PC-3 (cell line): Measurements from ENCODE around the gene RAD9A. TPM values are rescaled to one million over a fixed set of nuclear protein-coding genes. Genes with fewer than 3 reads are reported as not detected.

ENCODE experiments used
- ATAC-seq: fragments of 200-7000 bp; cut with Tn5 transposase; 2 replicates; pipeline ENCODE4 v1.9.1; 2020; ENCODE audit warnings: mild to moderate bottlenecking, moderate library complexity
- BruUV-seq: library from RNA; stranded (reverse); fragments of 400-500 nt; replicated peaks from 2 replicates; lab custom pipeline; 2021; lab: Mats Ljungman, UMichigan
- CTCF ChIA-PET: fragments of 300-600 bp; sonication (Branson Sonifier 250); formaldehyde crosslinking; loops from one replicate; lab custom pipeline; 2022; ENCODE audit warnings: antibody characterized with exemption; lab: Charles Lee
- POLR2A ChIA-PET: fragments of 300-600 bp; sonication (Branson Sonifier 250); formaldehyde crosslinking; loops from one replicate; lab custom pipeline; 2022; ENCODE audit warnings: antibody characterized with exemption; ENCODE audit not compliant: unreplicated experiment; lab: Charles Lee
- DNase-seq: peaks from one replicate; pipeline ENCODE4 v3.0.0-alpha.2; 2015
- H2AFZ ChIP-seq: fragments of 300-600 bp; sonication (generic); 2 replicates; pipeline ENCODE4 v1.6.0; 2016; ENCODE audit warnings: antibody characterized with exemption, low read length
- H3F3A ChIP-seq: fragments of 300-600 bp; sonication (generic); one replicate; pipeline ENCODE4 v1.6.0; 2017; ENCODE audit warnings: antibody characterized with exemption, low read length, control low read depth, mild to moderate bottlenecking; ENCODE audit not compliant: unreplicated experiment
- H3K27ac ChIP-seq: fragments of 300-600 bp; sonication (generic); 2 replicates; pipeline ENCODE4 v1.5.1; 2016; ENCODE audit warnings: mild to moderate bottlenecking, low read length
- H3K27me3 ChIP-seq: fragments of 300-600 bp; sonication (generic); 2 replicates; pipeline ENCODE4 v1.6.1; 2016; ENCODE audit warnings: low read length, mixed read lengths
- H3K36me3 ChIP-seq: fragments of 300-600 bp; sonication (generic); 2 replicates; pipeline ENCODE4 v1.6.1; 2016; ENCODE audit warnings: low read depth, mixed run types, low read length, mixed read lengths
- H3K4me1 ChIP-seq: fragments of 300-600 bp; sonication (generic); 2 replicates; pipeline ENCODE4 v1.5.1; 2016; ENCODE audit warnings: low read length; ENCODE audit not compliant: insufficient read depth
- H3K4me2 ChIP-seq: fragments of 300-600 bp; sonication (generic); 2 replicates; pipeline ENCODE4 v1.6.0; 2016; ENCODE audit warnings: low read length
- H3K4me3 ChIP-seq: fragments of 300-600 bp; sonication (generic); 2 replicates; pipeline ENCODE4 v1.5.1; 2016; ENCODE audit warnings: mild to moderate bottlenecking, low read length, mixed read lengths
- H3K79me2 ChIP-seq: fragments of 300-600 bp; sonication (generic); 2 replicates; pipeline ENCODE4 v1.6.1; 2017; ENCODE audit warnings: low read length, mixed read lengths
- H3K9ac ChIP-seq: fragments of 300-600 bp; sonication (generic); 2 replicates; pipeline ENCODE4 v1.6.0; 2016; ENCODE audit warnings: mild to moderate bottlenecking, low read length
- H3K9me2 ChIP-seq: fragments of 300-600 bp; sonication (generic); replicated peaks from 2 replicates; pipeline ENCODE4 v1.6.1; 2016; ENCODE audit warnings: mixed run types, low read length, mixed read lengths
- H3K9me3 ChIP-seq: fragments of 300-600 bp; sonication (generic); 2 replicates; pipeline ENCODE4 v1.6.1; 2016; ENCODE audit warnings: low read length, mixed read lengths
- H4K20me1 ChIP-seq: fragments of 300-600 bp; sonication (generic); 2 replicates; pipeline ENCODE4 v1.6.1; 2016; ENCODE audit warnings: low read length, mixed read lengths
- CTCF ChIP-seq: fragments of 300-600 bp; sonication (generic); conservative IDR thresholded peaks from 2 replicates; pipeline ENCODE4 v1.5.1; 2017; ENCODE audit warnings: antibody characterized with exemption, low read depth, mild to moderate bottlenecking, low read length
- EZH2 ChIP-seq: fragments of 300-600 bp; sonication (generic); IDR thresholded peaks from one replicate; pipeline ENCODE4 v1.6.1; 2017; ENCODE audit warnings: antibody characterized with exemption, mild to moderate bottlenecking, low read length; ENCODE audit not compliant: unreplicated experiment
- EZH2phosphoT487 ChIP-seq: fragments of 300-600 bp; sonication (generic); IDR thresholded peaks from 2 replicates; pipeline ENCODE4 v1.6.1; 2018; ENCODE audit warnings: mild to moderate bottlenecking, antibody characterized with exemption, low read length, borderline replicate concordance
- intact Hi-C: fragments of 100-400 bp; cut with micrococcal nuclease; formaldehyde crosslinking; loops from 2 replicates; pipeline ENCODE4 v1.9.0; 2023
- total RNA-seq: library from RNA; depleted of rRNA; stranded (reverse); fragments of >200 nt; gene quantifications from 2 replicates; pipeline ENCODE4 v1.2.3, GENCODE V29; 2014

RAD9A gene
- total RNA-seq, 1 experiment from 2014 or later, result 45.5 TPM

- Histone ChIP-seq H3K9me3 (no peaks in the 10 kb centered on the region), H3F3A (no peaks in the 10 kb centered on the region), H3K4me3 (peak overlapping the region; percentile 96), H3K4me1 (peaks cover 10% of the 10 kb centered on the region), H3K79me2 (peaks cover 34% of the 10 kb centered on the region), H2AFZ (no peak overlapping the region), H3K36me3 (peaks cover 41% of the 10 kb centered on the region), H3K9ac (no peak overlapping the region), H4K20me1 (no peaks in the 10 kb centered on the region), H3K9me2 (no peaks in the 10 kb centered on the region), H3K27me3 (no peaks in the 10 kb centered on the region), H3K27ac (no peak overlapping the region), H3K4me2 (peak overlapping the region; percentile 94)
- intact Hi-C loops, result loop anchor here (2.0 to 5.0 kb wide), 4 partner anchors 13 to 78 kb away; partner anchors contain the start of genes CDK2AP2, CORO1B, PITPNM1 and TMEM134
- DNase-seq (no peak), ATAC-seq (no peak)
- ChIA-PET POLR2A (interaction anchor here (0.5 kb wide), 1 partner anchor 14 kb away, joined by 6 read pairs; the partner anchor contains the start of gene CORO1B), CTCF (no interaction called here)
- no peak for TF ChIP-seq EZH2
- no peak for TF ChIP-seq EZH2phosphoT487
- TF ChIP-seq CTCF, result no peak
- no TSS peak for BruUV-seq
Measured at GRCh38 chr11:67429722-67430121, 37.9 kb downstream of the RAD9A start.

GRCh38 chr11:67431346-67432249 lies 39.8 kb downstream of the RAD9A start:
- no TSS peak for BruUV-seq
- Histone ChIP-seq H2AFZ (no peak overlapping the region), H3K79me2 (peaks cover 34% of the 10 kb centered on the region), H3K9me2 (no peaks in the 10 kb centered on the region), H4K20me1 (no peaks in the 10 kb centered on the region), H3F3A (no peaks in the 10 kb centered on the region), H3K4me1 (peaks cover 10% of the 10 kb centered on the region), H3K9ac (no peak overlapping the region), H3K4me2 (no peak overlapping the region), H3K27me3 (no peaks in the 10 kb centered on the region), H3K36me3 (peaks cover 41% of the 10 kb centered on the region), H3K27ac (no peak overlapping the region), H3K9me3 (no peaks in the 10 kb centered on the region), H3K4me3 (no peak overlapping the region)
- no peak for ATAC-seq
- no peak for DNase-seq
- CTCF ChIA-PET, result no interaction called here
- no peak for TF ChIP-seq EZH2phosphoT487
- TF ChIP-seq CTCF, result no peak
- no peak for TF ChIP-seq EZH2
- POLR2A ChIA-PET, result no interaction called here
- intact Hi-C loops, result no loop called here
